Measurements from ENCODE around the gene DCLK2.

DCLK2 gene

DNA sequence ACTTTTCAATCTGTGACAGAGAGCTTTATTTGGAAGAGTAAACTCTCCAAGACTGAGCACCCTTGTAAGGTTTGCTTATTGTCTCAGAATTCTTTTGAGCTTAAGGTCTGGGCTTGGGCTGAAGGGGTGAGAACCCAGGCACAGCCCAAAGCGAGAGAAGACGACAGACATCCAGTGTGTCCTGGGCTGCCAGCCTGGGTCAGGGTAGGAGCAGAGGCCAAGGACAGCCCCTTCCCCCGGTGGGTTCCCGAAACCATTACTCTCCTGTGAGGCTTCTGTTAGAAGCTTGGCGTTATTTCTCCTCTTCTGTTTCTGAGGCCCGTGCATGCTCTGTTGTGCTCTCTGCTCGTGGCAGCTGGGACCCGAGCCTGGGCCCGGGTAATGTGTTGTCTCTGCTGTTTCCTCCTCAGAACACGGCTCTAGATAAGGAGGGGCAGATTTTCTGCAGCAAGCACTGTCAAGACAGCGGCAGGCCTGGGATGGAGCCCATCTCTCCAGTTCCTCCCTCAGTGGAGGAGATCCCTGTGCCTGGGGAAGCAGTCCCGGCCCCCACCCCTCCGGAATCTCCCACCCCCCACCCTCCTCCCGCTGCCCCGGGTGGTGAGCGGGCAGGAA, 177.5 kb downstream of the DCLK2 start:
- DNase-seq (ENCODE audit: insufficient read length, low spot score) (no peak), FAIRE-seq (no peak)

DNA sequence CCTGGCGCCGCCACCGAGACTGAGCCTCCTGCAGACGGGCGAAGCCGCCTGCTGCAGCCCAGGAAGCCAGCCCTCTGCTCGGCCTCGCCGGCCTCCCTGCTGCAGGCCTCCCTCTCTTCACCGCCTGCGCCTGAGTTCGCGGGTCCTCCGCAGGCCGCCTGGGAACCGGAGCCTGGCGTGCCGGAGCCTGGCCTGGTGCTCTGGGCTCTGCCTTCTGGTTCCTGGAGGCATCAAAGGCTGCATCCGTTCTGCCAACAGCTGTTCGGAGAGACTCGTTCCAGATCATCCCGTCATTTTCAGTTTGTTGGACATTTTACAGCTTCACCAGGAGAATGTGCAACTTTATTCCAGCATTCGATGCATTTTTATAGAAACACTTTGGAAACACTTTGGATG, 178.0 kb downstream of the DCLK2 start:
- DNase-seq (ENCODE audit: insufficient read length, low spot score), result no peak
- FAIRE-seq, result no peak

GRCh38 chr4:150256841-150257730, 178.8 kb downstream of the DCLK2 start:
- FAIRE-seq (no peak), DNase-seq (ENCODE audit: insufficient read length, low spot score) (no peak)

DNA sequence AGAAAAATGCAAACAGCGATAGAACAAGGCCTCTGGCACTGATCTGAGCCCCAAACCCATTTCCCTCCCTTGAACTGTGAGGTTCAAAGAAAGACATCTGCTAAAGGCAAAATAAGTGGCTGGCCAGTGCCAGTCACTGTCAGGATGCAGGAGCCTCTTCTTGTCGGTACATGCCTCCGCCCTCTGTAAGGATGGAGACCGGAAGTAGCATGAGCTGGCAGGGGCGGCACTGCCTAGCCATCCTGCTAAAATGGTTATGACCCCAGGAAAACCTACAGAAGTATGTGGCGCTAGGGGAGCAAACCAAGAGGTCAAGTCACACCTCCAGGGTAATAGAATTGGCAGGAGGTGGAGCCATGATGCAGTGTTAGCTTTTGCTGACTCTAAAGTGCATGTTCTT, 180.3 kb downstream of the DCLK2 start:
- FAIRE-seq (no peak), DNase-seq (ENCODE audit: insufficient read length, low spot score) (no peak)

DNA sequence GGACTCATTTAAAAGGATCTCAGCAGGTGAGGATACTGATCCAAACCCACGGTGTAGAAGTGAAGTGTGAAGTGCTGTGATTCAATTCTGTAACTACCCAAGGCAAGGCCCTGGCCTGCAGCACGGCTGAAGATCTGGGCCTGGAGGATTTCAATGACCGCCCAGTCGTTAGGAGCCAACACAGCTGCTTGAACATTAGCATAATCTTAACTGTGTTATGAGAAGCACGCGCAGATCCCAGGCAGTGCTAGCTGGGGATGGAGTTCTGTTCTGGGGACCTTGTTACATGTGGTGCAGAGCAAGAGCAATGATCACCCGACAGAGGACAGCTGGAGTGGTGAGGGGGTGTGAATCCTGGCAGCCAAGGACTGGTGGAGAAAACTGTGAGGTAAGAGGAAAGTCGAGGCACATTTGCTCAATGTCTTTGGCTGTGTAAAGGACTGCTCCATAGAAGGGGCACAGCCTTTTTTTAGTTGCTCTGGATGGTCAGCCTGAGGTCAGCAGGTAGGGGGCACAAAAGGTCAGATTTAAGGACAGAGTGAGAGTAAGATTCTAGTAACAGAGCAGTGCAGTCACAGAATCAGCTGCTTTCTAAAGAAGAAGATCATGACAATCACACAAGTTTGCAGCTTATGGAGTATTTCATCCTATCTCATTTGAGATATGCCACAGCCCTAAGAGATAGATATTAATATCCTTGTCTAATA, 181.8 kb downstream of the DCLK2 start:
- no peak for DNase-seq (ENCODE audit: insufficient read length, low spot score)
- no peak for FAIRE-seq

- DNase-seq (ENCODE audit: insufficient read length, low spot score) (no peak), FAIRE-seq (no peak)
Observed at GRCh38 chr4:150261571-150261970, 183.3 kb downstream of the DCLK2 start.

- peak; percentile 70 for FAIRE-seq
- no peak for DNase-seq (ENCODE audit: insufficient read length, low spot score)
Observed at GRCh38 chr4:150262611-150263010, 184.4 kb downstream of the DCLK2 start.

- FAIRE-seq (no peak), DNase-seq (ENCODE audit: insufficient read length, low spot score) (no peak)
Observed at GRCh38 chr4:150264595-150265161, 186.4 kb downstream of the DCLK2 start.

- FAIRE-seq (no peak), DNase-seq (ENCODE audit: insufficient read length, low spot score) (no peak)
Observed at GRCh38 chr4:150265806-150266205, 187.6 kb downstream of the DCLK2 start.

GRCh38 chr4:150268444-150268843, 190.2 kb downstream of the DCLK2 start:
- no peak for DNase-seq (ENCODE audit: insufficient read length, low spot score)
- FAIRE-seq, result peak; percentile 81

DNA sequence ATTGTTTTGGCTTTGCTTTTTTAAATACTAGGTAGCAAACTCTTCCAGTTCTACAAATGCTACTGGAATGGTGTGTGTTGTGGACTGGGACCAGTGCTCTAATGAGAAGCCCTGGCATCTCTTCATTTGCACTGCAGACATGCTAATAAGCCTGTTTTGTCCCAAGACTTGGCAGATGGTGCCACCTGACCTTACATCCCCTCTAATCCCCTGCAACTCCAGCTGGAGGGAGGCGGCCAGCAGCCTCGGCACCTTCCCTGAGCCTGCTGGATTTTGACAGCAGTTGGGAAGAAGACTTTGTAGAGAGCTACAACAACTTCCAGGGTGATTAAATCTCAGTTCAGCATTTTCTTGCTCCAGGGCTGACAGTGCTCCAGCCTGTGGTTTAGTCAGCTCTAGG, 200.0 kb downstream of the DCLK2 start:
- DNase-seq (ENCODE audit: insufficient read length, low spot score), result no peak
- FAIRE-seq, result no peak

- DNase-seq (ENCODE audit: insufficient read length, low spot score), result peak; percentile 41
Observed at GRCh38 chr4:150280081-150280895, 202.0 kb downstream of the DCLK2 start.

DNA sequence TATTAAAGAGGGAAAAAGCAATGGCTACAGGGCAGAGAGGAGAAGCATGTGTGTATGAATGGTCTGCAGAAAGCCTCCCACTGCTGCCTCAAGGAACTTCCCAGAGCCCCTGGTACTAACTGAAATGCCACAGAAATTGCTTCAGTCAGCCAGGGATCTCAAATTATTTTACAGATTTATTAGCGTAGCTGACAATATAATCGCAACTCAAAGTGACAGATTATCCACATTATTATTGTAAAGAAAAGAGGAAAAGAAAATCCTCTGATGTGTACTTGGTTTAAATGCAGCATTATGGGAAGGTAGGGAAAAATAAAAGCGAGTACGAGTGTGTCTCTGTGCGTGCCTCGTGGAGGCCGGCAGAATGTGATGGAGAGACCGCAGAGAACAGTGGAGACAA, 202.7 kb downstream of the DCLK2 start:
- DNase-seq (ENCODE audit: insufficient read length, low spot score) (no peak), FAIRE-seq (no peak)

More at GRCh38 chr4:150280081-150280895, 202.0 kb downstream of the DCLK2 start:
- FAIRE-seq, result no peak

DNA sequence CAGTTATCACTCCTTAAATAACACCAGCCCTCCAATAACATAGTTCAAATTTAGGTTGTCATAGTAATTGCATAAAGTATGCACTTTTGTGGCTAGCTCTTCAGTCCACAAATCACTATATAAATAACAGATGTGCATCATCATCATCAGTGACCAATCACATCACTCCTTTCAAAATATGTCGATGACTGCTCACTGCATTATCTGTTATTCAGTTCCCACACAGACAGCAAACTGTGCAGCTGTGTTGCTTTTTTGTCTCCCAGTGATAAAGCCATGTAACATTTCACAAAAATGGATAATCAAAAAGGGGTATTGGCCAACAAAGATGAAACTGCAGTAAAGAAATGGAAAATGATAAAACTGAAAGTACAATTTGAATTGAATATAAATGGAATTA, 205.4 kb downstream of the DCLK2 start:
- FAIRE-seq, result peak; percentile 66

GRCh38 chr4:150286656-150287055, 208.4 kb downstream of the DCLK2 start:
- FAIRE-seq, result no peak
- DNase-seq (ENCODE audit: insufficient read length, low spot score), result no peak

More for the DNA sequence above, 205.4 kb downstream of the DCLK2 start:
- peak; percentile 49 for DNase-seq (ENCODE audit: insufficient read length, low spot score)

- DNase-seq (ENCODE audit: insufficient read length, low spot score) (no peak), FAIRE-seq (no peak)
Observed at GRCh38 chr4:150289198-150289597, 211.0 kb downstream of the DCLK2 start.

GRCh38 chr4:150289881-150290280, 211.6 kb downstream of the DCLK2 start:
- FAIRE-seq (no peak), DNase-seq (ENCODE audit: insufficient read length, low spot score) (no peak)

GRCh38 chr4:150297861-150298474, 219.7 kb downstream of the DCLK2 start:
- no peak for FAIRE-seq
- peak; percentile 27 for DNase-seq (ENCODE audit: insufficient read length, low spot score)

DNA sequence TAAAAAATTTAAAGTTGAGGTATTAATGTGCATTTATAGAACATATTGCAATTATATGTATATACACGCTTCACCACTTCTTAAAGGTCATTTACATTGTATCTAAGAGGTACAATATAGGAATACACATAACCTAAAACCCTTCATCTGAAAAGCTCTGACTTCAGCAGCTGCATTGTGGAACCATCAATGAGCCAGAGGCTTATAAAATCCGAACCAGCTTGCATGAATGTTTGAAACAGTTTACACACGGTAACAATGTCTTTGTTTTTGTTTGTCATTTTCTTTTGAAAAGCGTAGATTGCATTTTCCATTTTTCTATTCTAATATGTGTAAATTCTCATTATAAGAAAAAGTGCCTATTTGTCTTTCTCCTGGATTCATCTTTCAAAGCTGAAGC, 221.6 kb downstream of the DCLK2 start:
- DNase-seq (ENCODE audit: insufficient read length, low spot score) (no peak), FAIRE-seq (no peak)

- peak; percentile 60 for DNase-seq (ENCODE audit: insufficient read length, low spot score)
- FAIRE-seq, result peak; percentile 70
Observed at GRCh38 chr4:150302553-150302952, 224.3 kb downstream of the DCLK2 start.

Measured in HTR-8/SVneo (cell line).